ENCODE results near the gene ROR1.

GRCh38 chr1:63955370-63956145 lies 181.7 kb downstream of the ROR1 start:
- TF ChIP-seq, protein P1, sequence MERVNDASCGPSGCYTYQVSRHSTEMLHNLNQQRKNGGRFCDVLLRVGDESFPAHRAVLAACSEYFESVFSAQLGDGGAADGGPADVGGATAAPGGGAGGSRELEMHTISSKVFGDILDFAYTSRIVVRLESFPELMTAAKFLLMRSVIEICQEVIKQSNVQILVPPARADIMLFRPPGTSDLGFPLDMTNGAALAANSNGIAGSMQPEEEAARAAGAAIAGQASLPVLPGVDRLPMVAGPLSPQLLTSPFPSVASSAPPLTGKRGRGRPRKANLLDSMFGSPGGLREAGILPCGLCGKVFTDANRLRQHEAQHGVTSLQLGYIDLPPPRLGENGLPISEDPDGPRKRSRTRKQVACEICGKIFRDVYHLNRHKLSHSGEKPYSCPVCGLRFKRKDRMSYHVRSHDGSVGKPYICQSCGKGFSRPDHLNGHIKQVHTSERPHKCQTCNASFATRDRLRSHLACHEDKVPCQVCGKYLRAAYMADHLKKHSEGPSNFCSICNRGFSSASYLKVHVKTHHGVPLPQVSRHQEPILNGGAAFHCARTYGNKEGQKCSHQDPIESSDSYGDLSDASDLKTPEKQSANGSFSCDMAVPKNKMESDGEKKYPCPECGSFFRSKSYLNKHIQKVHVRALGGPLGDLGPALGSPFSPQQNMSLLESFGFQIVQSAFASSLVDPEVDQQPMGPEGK (CRISPR knock-in tag; IDR thresholded peaks at IDR 0.05; ENCODE audit: borderline replicate concordance), result no peak
- TF ChIP-seq TSHZ2 (CRISPR knock-in tag; IDR thresholded peaks at IDR 0.05), result no peak
- TF ChIP-seq BACH2 (CRISPR knock-in tag; IDR thresholded peaks at IDR 0.05; ENCODE audit: borderline replicate concordance), result no peak
- no peak for TF ChIP-seq ZC3H10 (CRISPR knock-in tag; IDR thresholded peaks at IDR 0.05)
- TF ChIP-seq ZFP3 (CRISPR knock-in tag; IDR thresholded peaks at IDR 0.05), result no peak
- TF ChIP-seq ZFP30 (CRISPR knock-in tag; IDR thresholded peaks at IDR 0.05), result no peak
- TF ChIP-seq RARB (CRISPR knock-in tag; IDR thresholded peaks at IDR 0.05), result no peak
- TF ChIP-seq ZNF565 (CRISPR knock-in tag; conservative IDR thresholded peaks at IDR 0.05; ENCODE audit: low read depth), result no peak
- TF ChIP-seq TOX (CRISPR knock-in tag; IDR thresholded peaks at IDR 0.05; ENCODE audit: borderline replicate concordance), result no peak
- no peak for TF ChIP-seq CREB5 (CRISPR knock-in tag; IDR thresholded peaks at IDR 0.05; ENCODE audit: low read depth)
- TF ChIP-seq, protein P2, sequence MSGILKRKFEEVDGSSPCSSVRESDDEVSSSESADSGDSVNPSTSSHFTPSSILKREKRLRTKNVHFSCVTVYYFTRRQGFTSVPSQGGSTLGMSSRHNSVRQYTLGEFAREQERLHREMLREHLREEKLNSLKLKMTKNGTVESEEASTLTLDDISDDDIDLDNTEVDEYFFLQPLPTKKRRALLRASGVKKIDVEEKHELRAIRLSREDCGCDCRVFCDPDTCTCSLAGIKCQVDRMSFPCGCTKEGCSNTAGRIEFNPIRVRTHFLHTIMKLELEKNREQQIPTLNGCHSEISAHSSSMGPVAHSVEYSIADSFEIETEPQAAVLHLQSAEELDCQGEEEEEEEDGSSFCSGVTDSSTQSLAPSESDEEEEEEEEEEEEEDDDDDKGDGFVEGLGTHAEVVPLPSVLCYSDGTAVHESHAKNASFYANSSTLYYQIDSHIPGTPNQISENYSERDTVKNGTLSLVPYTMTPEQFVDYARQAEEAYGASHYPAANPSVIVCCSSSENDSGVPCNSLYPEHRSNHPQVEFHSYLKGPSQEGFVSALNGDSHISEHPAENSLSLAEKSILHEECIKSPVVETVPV (CRISPR knock-in tag; IDR thresholded peaks at IDR 0.05), result no peak

Measured in SK-N-SH treated with all-trans-retinoic acid at 6 μM for 48 hours (cell line).